GM12865 (cell line): Measurements from ENCODE around the gene DOCK7.

Experiments used
- DNase-seq: peaks from one replicate; pipeline ENCODE4 v3.0.0; 2010; ENCODE audit warnings: low read depth
- H3K4me3 ChIP-seq: 2 replicates; pipeline ENCODE4 v1.5.1; 2011; ENCODE audit warnings: mild to moderate bottlenecking, low read depth, low read length, control low read depth
- TF ChIP-seq, protein P1 (sequence below): IDR thresholded peaks from 2 replicates; pipeline ENCODE4 v1.5.1; 2011; ENCODE audit warnings: low read length, control low read depth, low read depth, inconsistent platforms; ENCODE audit not compliant: insufficient read depth; ENCODE audit errors: missing control alignments

Gene DOCK7

GRCh38 chr1:62436039-62436465 is 252.1 kb downstream of the DOCK7 start:
- TF ChIP-seq, protein P1, sequence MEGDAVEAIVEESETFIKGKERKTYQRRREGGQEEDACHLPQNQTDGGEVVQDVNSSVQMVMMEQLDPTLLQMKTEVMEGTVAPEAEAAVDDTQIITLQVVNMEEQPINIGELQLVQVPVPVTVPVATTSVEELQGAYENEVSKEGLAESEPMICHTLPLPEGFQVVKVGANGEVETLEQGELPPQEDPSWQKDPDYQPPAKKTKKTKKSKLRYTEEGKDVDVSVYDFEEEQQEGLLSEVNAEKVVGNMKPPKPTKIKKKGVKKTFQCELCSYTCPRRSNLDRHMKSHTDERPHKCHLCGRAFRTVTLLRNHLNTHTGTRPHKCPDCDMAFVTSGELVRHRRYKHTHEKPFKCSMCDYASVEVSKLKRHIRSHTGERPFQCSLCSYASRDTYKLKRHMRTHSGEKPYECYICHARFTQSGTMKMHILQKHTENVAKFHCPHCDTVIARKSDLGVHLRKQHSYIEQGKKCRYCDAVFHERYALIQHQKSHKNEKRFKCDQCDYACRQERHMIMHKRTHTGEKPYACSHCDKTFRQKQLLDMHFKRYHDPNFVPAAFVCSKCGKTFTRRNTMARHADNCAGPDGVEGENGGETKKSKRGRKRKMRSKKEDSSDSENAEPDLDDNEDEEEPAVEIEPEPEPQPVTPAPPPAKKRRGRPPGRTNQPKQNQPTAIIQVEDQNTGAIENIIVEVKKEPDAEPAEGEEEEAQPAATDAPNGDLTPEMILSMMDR: no peak
- no peak for DNase-seq
- peak overlapping the region; percentile 85 for H3K4me3 ChIP-seq

DNA sequence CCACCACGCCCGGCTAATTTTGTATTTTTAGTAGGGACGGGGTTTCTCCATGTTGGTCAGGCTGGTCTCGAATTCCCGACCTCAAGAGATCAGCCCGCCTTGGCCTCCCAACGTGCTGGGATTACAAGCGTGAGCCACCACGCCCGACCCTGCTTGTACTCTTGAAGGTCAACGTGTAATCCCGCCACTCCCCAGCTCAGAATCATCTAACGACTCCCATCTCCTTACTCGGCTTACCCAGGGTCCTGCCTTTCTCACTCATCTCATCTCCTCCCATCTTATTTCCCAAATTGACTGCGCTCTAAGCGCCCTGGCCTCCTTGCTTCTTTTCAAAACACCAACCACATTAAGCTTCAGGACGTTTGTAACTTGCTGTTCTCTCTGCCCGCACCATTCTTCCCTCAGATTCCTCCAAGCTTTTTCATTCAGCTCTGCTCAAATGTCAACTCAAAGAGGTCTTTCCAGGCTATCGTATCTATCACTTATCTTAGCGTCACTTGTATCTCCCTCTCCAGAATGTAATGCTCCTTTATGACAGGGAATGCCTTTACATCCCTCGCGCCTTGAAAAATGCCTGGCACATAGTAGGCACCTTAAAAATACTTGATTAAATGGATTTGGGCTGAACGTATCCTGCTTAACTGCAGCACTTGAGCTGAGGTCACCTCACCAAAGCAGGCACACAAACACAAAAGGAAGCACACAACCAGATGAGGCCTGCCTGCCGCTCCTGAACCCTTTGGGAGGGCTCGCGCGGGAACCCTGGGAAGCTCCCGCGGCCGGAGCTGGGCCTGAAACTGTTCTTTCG is 252.8 kb downstream of the DOCK7 start:
- peak; percentile 18 for DNase-seq
- TF ChIP-seq, protein P1: no peak
- peak overlapping the region; percentile 85 for H3K4me3 ChIP-seq

GRCh38 chr1:62434618-62435001 is 253.6 kb downstream of the DOCK7 start:
- no peak for DNase-seq
- TF ChIP-seq, protein P1: no peak
- H3K4me3 ChIP-seq: no peak overlapping the region

DNA sequence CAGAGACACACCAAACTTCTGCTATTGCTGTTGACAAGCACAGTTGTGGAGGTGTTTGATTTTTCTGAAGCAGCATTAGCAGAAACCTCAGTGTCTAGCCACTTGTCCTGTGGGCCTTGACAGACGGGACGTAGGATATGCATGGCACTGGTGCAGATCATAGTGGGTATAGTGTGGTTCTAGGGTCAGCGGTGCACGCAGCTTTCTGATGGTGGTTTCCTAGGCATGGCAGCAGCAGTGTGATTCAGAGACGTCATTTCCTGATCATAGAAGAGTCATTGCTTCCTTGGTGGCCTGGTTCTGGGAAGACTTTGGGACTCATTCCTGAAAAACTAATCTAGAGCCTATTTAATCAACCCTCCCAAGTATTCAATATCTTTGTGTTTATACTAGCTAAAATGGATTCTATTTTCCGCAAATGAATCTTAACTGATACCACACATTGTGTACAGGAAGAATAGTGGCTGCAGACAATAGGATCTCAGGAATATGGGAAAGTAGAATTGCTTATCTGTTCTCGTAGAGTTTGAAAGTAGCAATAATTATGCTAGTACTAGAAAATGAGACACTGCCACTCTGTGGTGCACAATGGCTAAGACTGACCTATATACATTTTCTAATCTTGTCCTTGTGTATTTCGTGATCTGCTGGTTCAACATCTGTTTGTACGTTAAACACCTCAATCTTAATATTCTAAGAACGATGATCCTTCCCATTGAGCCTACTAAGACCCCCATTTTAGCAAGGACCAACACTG is 254.1 kb downstream of the DOCK7 start:
- no peak overlapping the region for H3K4me3 ChIP-seq
- TF ChIP-seq, protein P1: no peak
- peak; percentile 13 for DNase-seq

DNA sequence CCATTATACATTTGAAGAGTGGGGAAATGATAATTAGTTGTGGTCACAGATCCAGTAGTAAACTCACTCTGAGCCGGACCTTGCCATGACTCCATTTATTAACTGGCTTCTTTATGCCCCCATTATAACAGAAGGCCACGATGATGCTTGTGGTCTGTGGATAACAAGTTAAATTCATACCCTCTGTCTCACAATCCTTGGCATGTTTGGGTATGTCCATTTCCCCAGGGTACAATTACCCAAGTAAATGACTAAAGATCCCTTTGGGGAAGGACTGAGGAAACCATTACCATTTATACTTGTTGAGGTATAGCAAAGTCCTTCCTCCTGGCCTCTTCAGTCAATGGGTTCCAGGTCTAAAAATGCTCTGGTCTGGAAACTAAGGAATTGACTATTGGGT is 258.6 kb downstream of the DOCK7 start:
- no peak for DNase-seq
- H3K4me3 ChIP-seq: no peak overlapping the region
- TF ChIP-seq, protein P1: no peak

- no peak for DNase-seq
- H3K4me3 ChIP-seq: no peak overlapping the region
- TF ChIP-seq, protein P1: no peak
Measured at GRCh38 chr1:62428351-62428750, 259.8 kb downstream of the DOCK7 start.
